Pancreas (tissue), 10 donors: ENCODE measurements around the gene SNED1. TPM values are rescaled to one million over a fixed set of nuclear protein-coding genes. Genes with fewer than 3 reads are reported as not detected.

Source experiments
- ATAC-seq, 4 donors: fragments of 200-7000 bp; cut with Tn5 transposase; one replicate each; pipeline versions ENCODE4 v1.8.0 to v1.9.1; 2020; ENCODE audit warnings: mild to moderate bottlenecking in 4 of 4, moderate library complexity in 4 of 4
- DNase-seq, 6 donors: peaks; one replicate each; pipeline ENCODE4 v3.0.0-alpha.2; 2020
- FAIRE-seq: peaks from 2 replicates; lab custom pipeline; 2012; peaks lifted over from hg19 to GRCh38; lab: Jason Lieb, UNC
- H3K27ac ChIP-seq, 4 donors: fragments of 200-600 bp; sonication (generic); 1 replicate in 3 of 4; 2 replicates in 1 of 4; pipeline versions ENCODE4 v1.5.0 to v1.8.0; 2020
- H3K27me3 ChIP-seq, 4 donors: fragments of 200-600 bp; one replicate each; pipeline ENCODE4 v1.8.0; 2021
- H3K36me3 ChIP-seq, 3 donors: fragments of 200-600 bp; sonication (generic) in 1 of 3; one replicate each; pipeline versions ENCODE4 v1.5.0 to v1.8.0; 2020 to 2021
- H3K4me1 ChIP-seq, 3 donors: fragments of 200-600 bp; one replicate each; pipeline ENCODE4 v1.8.0; 2021
- H3K4me3 ChIP-seq, 4 donors: fragments of 200-600 bp; sonication (generic) in 2 of 4; one replicate each; pipeline versions ENCODE4 v1.5.0 to v1.8.0; 2020 to 2021
- H3K9me3 ChIP-seq, 4 donors: fragments of 200-600 bp; one replicate each; pipeline ENCODE4 v1.8.0; 2021
- CTCF ChIP-seq, 4 donors: fragments of 200-600 bp; sonication (generic) in 3 of 4; IDR thresholded peaks; one replicate each; pipeline versions ENCODE4 v1.5.0 to v1.8.0; 2021; ENCODE audit warnings: antibody characterized with exemption in 4 of 4
- WGBS, 2 donors: extraction: QIAGEN DNeasy Blood & Tissue Kit; methylation state at CpG; one replicate each; pipeline ENCODE4 v1.1.7; 2013; 5-methylcytosine and 5-hydroxymethylcytosine counted together
- intact Hi-C, 3 donors: fragments of 100-400 bp; cut with DNase I; formaldehyde crosslinking; loops; one replicate each; pipeline versions ENCODE4 v1.11.1 to v1.14.2; 2022
- polyA plus RNA-seq, 2 donors: library from polyadenylated mRNA; stranded (reverse); fragments of 200-250 nt; gene quantifications; one replicate each; pipeline ENCODE4 v1.2.3, GENCODE V29; 2013
- total RNA-seq, 6 donors: library from RNA; stranded (reverse); fragmentation: NEBNext Ultra II Directional in 4 of 6; extraction: Animal tissue kit (Norgen Biotek cat#: 25700) in 4 of 6; gene quantifications; one replicate each; pipeline versions ENCODE4 v1.2.1 to v1.2.4, GENCODE V29; 2021 to 2023
- donor health status: healthy with polysubstance abuse.
- donor health status: DM: no; HTN: no; CAD: no; lungs with moderate emphysema.
- donor health status: DM: no; HTN: no; CAD: no.
- donor health status: control.
- donor health status: control.
- donor health status: Bipolar disorder and iron deficiency.
- donor health status: DM: yes; HTN: yes; CAD: no.
- donor health status: DM: no; HTN: no; CAD: no.
- donor health status: DM: no; HTN: no; CAD: no.
- donor health status: DM: yes; HTN: yes; CAD: no.

The SNED1 gene
- total and polyA plus RNA-seq, 8 donors, result 6.6 to 19.2 (median 10.0) TPM

- TF ChIP-seq CTCF (IDR thresholded peaks at IDR 0.05), result no peak
- intact Hi-C loops, result no loop called here
- no peak for ATAC-seq
- Histone ChIP-seq H3K36me3 (peaks cover 0 to 6% (median 0%) of the 10 kb centered on the region in 3 donors), H3K27ac (no peak overlapping the region), H3K27me3 (no peaks in the 10 kb centered on the region), H3K4me1 (no peaks in the 10 kb centered on the region), H3K4me3 (no peak overlapping the region), H3K9me3 (no peaks in the 10 kb centered on the region)
- 91 to 94% methylated on average over 27 to 28 of the region's 28 CpGs for WGBS, 2 donors
- peak in 2 of 6 donors; percentile 52 to 63 for DNase-seq
- no peak for FAIRE-seq
These were observed 70.8 kb downstream of the SNED1 start for GRCh38 chr2:241068942-241069810.

- no peak overlapping the region for H3K4me3 ChIP-seq
- H3K4me1 ChIP-seq, result no peaks in the 10 kb centered on the region
- no peak for TF ChIP-seq CTCF (IDR thresholded peaks at IDR 0.05)
- DNase-seq (peak in 2 of 6 donors; percentile 52 to 71), ATAC-seq (no peak), FAIRE-seq (no peak)
- H3K27me3 ChIP-seq, result no peaks in the 10 kb centered on the region
- WGBS, 2 donors, result 74 to 79% methylated on average over 26 of the region's 26 CpGs
- no peak overlapping the region for H3K27ac ChIP-seq
- no peaks in the 10 kb centered on the region for H3K9me3 ChIP-seq
- H3K36me3 ChIP-seq, result peaks cover 0 to 12% (median 0%) of the 10 kb centered on the region in 3 donors
- intact Hi-C loops, result no loop called here
These were observed 71.4 kb downstream of the SNED1 start for GRCh38 chr2:241069821-241070281.

- peaks cover 0 to 17% (median 0%) of the 10 kb centered on the region in 3 donors for H3K36me3 ChIP-seq
- FAIRE-seq, result no peak
- no peak overlapping the region for H3K27ac ChIP-seq
- H3K4me3 ChIP-seq, result no peak overlapping the region
- intact Hi-C loops, result no loop called here
- no peaks in the 10 kb centered on the region for H3K4me1 ChIP-seq
- DNase-seq, result peak in 2 of 6 donors; percentile 47 to 52
- WGBS, 2 donors, result 88% methylated on average over 13 of the region's 13 CpGs
- ATAC-seq, result no peak
- no peaks in the 10 kb centered on the region for H3K9me3 ChIP-seq
- no peak for TF ChIP-seq CTCF (IDR thresholded peaks at IDR 0.05)
- no peaks in the 10 kb centered on the region for H3K27me3 ChIP-seq
These were observed 71.9 kb downstream of the SNED1 start for GRCh38 chr2:241070361-241070760.

- Histone ChIP-seq H3K27ac (no peak overlapping the region), H3K9me3 (no peaks in the 10 kb centered on the region), H3K36me3 (peaks cover 0 to 17% (median 0%) of the 10 kb centered on the region in 3 donors), H3K4me3 (no peak overlapping the region), H3K27me3 (no peaks in the 10 kb centered on the region), H3K4me1 (no peaks in the 10 kb centered on the region)
- TF ChIP-seq CTCF (IDR thresholded peaks at IDR 0.05), result no peak
- no peak for FAIRE-seq
- DNase-seq, result peak in 2 of 6 donors; percentile 46 to 69
- ATAC-seq, result no peak
- intact Hi-C loops, result no loop called here
- 83 to 88% methylated on average over 29 of the region's 31 CpGs for WGBS, 2 donors
These were observed 72.6 kb downstream of the SNED1 start for GRCh38 chr2:241070811-241071676.
